ENCODE results near the gene ABHD1. TPM values are rescaled to one million over a fixed set of nuclear protein-coding genes. Genes with fewer than 3 reads are reported as not detected.
A peak's percentile ranks its signal among the peaks of the same experiment; 100 is the strongest.

The ABHD1 gene
- total RNA-seq, 1 donor from 2014 or later, result not detected

- H3K4me1 ChIP-seq (ENCODE audit: control insufficient read depth in 3 of 3, insufficient read depth in 3 of 3, low read length in 3 of 3), result peaks cover 11 to 16% (median 13%) of the 10 kb centered on the region in 3 donors
- no peak overlapping the region for H3K27ac ChIP-seq (ENCODE audit: low read depth, low read length)
- no peaks in the 10 kb centered on the region for H3K9me3 ChIP-seq (ENCODE audit: control insufficient read depth in 3 of 3, low read length in 3 of 3)
- peaks cover 0 to 5% (median 0%) of the 10 kb centered on the region in 3 donors for H3K36me3 ChIP-seq (ENCODE audit: control insufficient read depth in 3 of 3, insufficient read depth in 3 of 3, low read length in 3 of 3)
- no peak overlapping the region for H3K9ac ChIP-seq (ENCODE audit: low read depth in 1 of 3, low read length in 3 of 3)
- H3K4me3 ChIP-seq (ENCODE audit: low read length in 3 of 3), result no peak overlapping the region
- H3K27me3 ChIP-seq (ENCODE audit: control insufficient read depth in 3 of 3, insufficient read depth in 3 of 3, low read length in 3 of 3), result no peaks in the 10 kb centered on the region
Measured at GRCh38 chr2:27094353-27094984, 29.1 kb upstream of the ABHD1 start.

- peaks cover 11 to 16% (median 13%) of the 10 kb centered on the region in 3 donors for H3K4me1 ChIP-seq (ENCODE audit: control insufficient read depth in 3 of 3, insufficient read depth in 3 of 3, low read length in 3 of 3)
- no peak overlapping the region for H3K27ac ChIP-seq (ENCODE audit: low read depth, low read length)
- no peak overlapping the region for H3K4me3 ChIP-seq (ENCODE audit: low read length in 3 of 3)
- H3K9me3 ChIP-seq (ENCODE audit: control insufficient read depth in 3 of 3, low read length in 3 of 3), result no peaks in the 10 kb centered on the region
- no peaks in the 10 kb centered on the region for H3K27me3 ChIP-seq (ENCODE audit: control insufficient read depth in 3 of 3, insufficient read depth in 3 of 3, low read length in 3 of 3)
- H3K36me3 ChIP-seq (ENCODE audit: control insufficient read depth in 3 of 3, insufficient read depth in 3 of 3, low read length in 3 of 3), result peaks cover 0 to 6% (median 0%) of the 10 kb centered on the region in 3 donors
- peak overlapping the region in 1 of 3 donors; percentile 90 for H3K9ac ChIP-seq (ENCODE audit: low read depth in 1 of 3, low read length in 3 of 3)
Measured at GRCh38 chr2:27095427-27095744, 28.2 kb upstream of the ABHD1 start.

GRCh38 chr2:27095745-27096651, 27.6 kb upstream of the ABHD1 start:
- Histone ChIP-seq H3K4me1 (ENCODE audit: control insufficient read depth in 3 of 3, insufficient read depth in 3 of 3, low read length in 3 of 3) (peaks cover 11 to 16% (median 13%) of the 10 kb centered on the region in 3 donors), H3K4me3 (ENCODE audit: low read length in 3 of 3) (peak overlapping the region; percentile 60 to 77 (median 63)), H3K27me3 (ENCODE audit: control insufficient read depth in 3 of 3, insufficient read depth in 3 of 3, low read length in 3 of 3) (no peaks in the 10 kb centered on the region), H3K36me3 (ENCODE audit: control insufficient read depth in 3 of 3, insufficient read depth in 3 of 3, low read length in 3 of 3) (peaks cover 0 to 7% (median 0%) of the 10 kb centered on the region in 3 donors), H3K9me3 (ENCODE audit: control insufficient read depth in 3 of 3, low read length in 3 of 3) (no peaks in the 10 kb centered on the region), H3K27ac (ENCODE audit: low read depth, low read length) (peak overlapping the region; percentile 54), H3K9ac (ENCODE audit: low read depth in 1 of 3, low read length in 3 of 3) (peak overlapping the region in 2 of 3 donors; percentile 81 to 90)

- peak overlapping the region in 2 of 3 donors; percentile 81 to 90 for H3K9ac ChIP-seq (ENCODE audit: low read depth in 1 of 3, low read length in 3 of 3)
- H3K27me3 ChIP-seq (ENCODE audit: control insufficient read depth in 3 of 3, insufficient read depth in 3 of 3, low read length in 3 of 3), result no peaks in the 10 kb centered on the region
- H3K27ac ChIP-seq (ENCODE audit: low read depth, low read length), result peak overlapping the region; percentile 54
- peaks cover 0 to 7% (median 0%) of the 10 kb centered on the region in 3 donors for H3K36me3 ChIP-seq (ENCODE audit: control insufficient read depth in 3 of 3, insufficient read depth in 3 of 3, low read length in 3 of 3)
- H3K9me3 ChIP-seq (ENCODE audit: control insufficient read depth in 3 of 3, low read length in 3 of 3), result no peaks in the 10 kb centered on the region
- peak overlapping the region; percentile 60 to 77 (median 63) for H3K4me3 ChIP-seq (ENCODE audit: low read length in 3 of 3)
- peaks cover 11 to 16% (median 13%) of the 10 kb centered on the region in 3 donors for H3K4me1 ChIP-seq (ENCODE audit: control insufficient read depth in 3 of 3, insufficient read depth in 3 of 3, low read length in 3 of 3)
Measured at GRCh38 chr2:27096748-27097297, 26.8 kb upstream of the ABHD1 start.

- H3K27me3 ChIP-seq (ENCODE audit: control insufficient read depth in 3 of 3, insufficient read depth in 3 of 3, low read length in 3 of 3), result no peaks in the 10 kb centered on the region
- H3K4me3 ChIP-seq (ENCODE audit: low read length in 3 of 3), result no peak overlapping the region
Measured at GRCh38 chr2:27097341-27097740, 26.3 kb upstream of the ABHD1 start.

GRCh38 chr2:27099334-27099955, 24.2 kb upstream of the ABHD1 start:
- Histone ChIP-seq H3K9ac (ENCODE audit: low read depth in 1 of 3, low read length in 3 of 3) (no peak overlapping the region), H3K27ac (ENCODE audit: low read depth, low read length) (no peak overlapping the region), H3K4me1 (ENCODE audit: control insufficient read depth in 3 of 3, insufficient read depth in 3 of 3, low read length in 3 of 3) (peaks cover 11 to 16% (median 13%) of the 10 kb centered on the region in 3 donors), H3K9me3 (ENCODE audit: control insufficient read depth in 3 of 3, low read length in 3 of 3) (no peaks in the 10 kb centered on the region), H3K4me3 (ENCODE audit: low read length in 3 of 3) (no peak overlapping the region), H3K36me3 (ENCODE audit: control insufficient read depth in 3 of 3, insufficient read depth in 3 of 3, low read length in 3 of 3) (peaks cover 0 to 2% (median 0%) of the 10 kb centered on the region in 3 donors), H3K27me3 (ENCODE audit: control insufficient read depth in 3 of 3, insufficient read depth in 3 of 3, low read length in 3 of 3) (no peaks in the 10 kb centered on the region)

More at GRCh38 chr2:27097341-27097740, 26.3 kb upstream of the ABHD1 start:
- Histone ChIP-seq H3K4me1 (ENCODE audit: control insufficient read depth in 3 of 3, insufficient read depth in 3 of 3, low read length in 3 of 3) (peaks cover 11 to 16% (median 13%) of the 10 kb centered on the region in 3 donors), H3K9ac (ENCODE audit: low read depth in 1 of 3, low read length in 3 of 3) (no peak overlapping the region), H3K27ac (ENCODE audit: low read depth, low read length) (no peak overlapping the region), H3K36me3 (ENCODE audit: control insufficient read depth in 3 of 3, insufficient read depth in 3 of 3, low read length in 3 of 3) (peaks cover 0 to 5% (median 0%) of the 10 kb centered on the region in 3 donors), H3K9me3 (ENCODE audit: control insufficient read depth in 3 of 3, low read length in 3 of 3) (no peaks in the 10 kb centered on the region)

- no peaks in the 10 kb centered on the region for H3K9me3 ChIP-seq (ENCODE audit: control insufficient read depth in 3 of 3, low read length in 3 of 3)
- no peak overlapping the region for H3K9ac ChIP-seq (ENCODE audit: low read depth in 1 of 3, low read length in 3 of 3)
- H3K4me3 ChIP-seq (ENCODE audit: low read length in 3 of 3), result no peak overlapping the region
- H3K27me3 ChIP-seq (ENCODE audit: control insufficient read depth in 3 of 3, insufficient read depth in 3 of 3, low read length in 3 of 3), result no peaks in the 10 kb centered on the region
- no peak overlapping the region for H3K27ac ChIP-seq (ENCODE audit: low read depth, low read length)
- H3K4me1 ChIP-seq (ENCODE audit: control insufficient read depth in 3 of 3, insufficient read depth in 3 of 3, low read length in 3 of 3), result peaks cover 11 to 16% (median 13%) of the 10 kb centered on the region in 3 donors
- peaks cover 0 to 2% (median 0%) of the 10 kb centered on the region in 3 donors for H3K36me3 ChIP-seq (ENCODE audit: control insufficient read depth in 3 of 3, insufficient read depth in 3 of 3, low read length in 3 of 3)
Measured at GRCh38 chr2:27100036-27100435, 23.6 kb upstream of the ABHD1 start.

GRCh38 chr2:27102329-27102728, 21.3 kb upstream of the ABHD1 start:
- Histone ChIP-seq H3K36me3 (ENCODE audit: control insufficient read depth in 3 of 3, insufficient read depth in 3 of 3, low read length in 3 of 3) (peaks cover 0 to 2% (median 0%) of the 10 kb centered on the region in 3 donors), H3K27me3 (ENCODE audit: control insufficient read depth in 3 of 3, insufficient read depth in 3 of 3, low read length in 3 of 3) (no peaks in the 10 kb centered on the region), H3K27ac (ENCODE audit: low read depth, low read length) (no peak overlapping the region), H3K9me3 (ENCODE audit: control insufficient read depth in 3 of 3, low read length in 3 of 3) (no peaks in the 10 kb centered on the region), H3K4me1 (ENCODE audit: control insufficient read depth in 3 of 3, insufficient read depth in 3 of 3, low read length in 3 of 3) (no peaks in the 10 kb centered on the region), H3K4me3 (ENCODE audit: low read length in 3 of 3) (no peak overlapping the region), H3K9ac (ENCODE audit: low read depth in 1 of 3, low read length in 3 of 3) (no peak overlapping the region)

- no peaks in the 10 kb centered on the region for H3K9me3 ChIP-seq (ENCODE audit: control insufficient read depth in 3 of 3, low read length in 3 of 3)
- no peaks in the 10 kb centered on the region for H3K27me3 ChIP-seq (ENCODE audit: control insufficient read depth in 3 of 3, insufficient read depth in 3 of 3, low read length in 3 of 3)
- H3K27ac ChIP-seq (ENCODE audit: low read depth, low read length), result no peak overlapping the region
- H3K4me3 ChIP-seq (ENCODE audit: low read length in 3 of 3), result no peak overlapping the region
- H3K4me1 ChIP-seq (ENCODE audit: control insufficient read depth in 3 of 3, insufficient read depth in 3 of 3, low read length in 3 of 3), result no peaks in the 10 kb centered on the region
- no peak overlapping the region for H3K9ac ChIP-seq (ENCODE audit: low read depth in 1 of 3, low read length in 3 of 3)
- H3K36me3 ChIP-seq (ENCODE audit: control insufficient read depth in 3 of 3, insufficient read depth in 3 of 3, low read length in 3 of 3), result no peaks in the 10 kb centered on the region
Measured at GRCh38 chr2:27105981-27106380, 17.6 kb upstream of the ABHD1 start.

All from skeletal muscle tissue (tissue), 4 donors.